Tibial artery (tissue), 4 donors: ENCODE measurements around the gene RASA4.
"Not testable (repeated sequence)": the region's sequence is repeated elsewhere in the genome, so short reads cannot be mapped to it uniquely, and the experiment has no call there.

ENCODE experiments used
- DNase-seq, 2 donors: peaks; one replicate each; pipeline ENCODE4 v3.0.0-alpha.2; 2019
- H3K27ac ChIP-seq, 2 donors: fragments of 200-600 bp; sonication (generic) in 1 of 2; 1 replicate in 1 of 2; 2 replicates in 1 of 2; pipeline ENCODE4 v1.5.1; 2018 to 2019; ENCODE audit warnings: mild to moderate bottlenecking in 1 of 2
- H3K27me3 ChIP-seq, 2 donors: fragments of 200-600 bp; sonication (generic) in 1 of 2; one replicate each; pipeline versions ENCODE4 v1.5.1 to v1.6.0; 2016 to 2019
- H3K36me3 ChIP-seq, 3 donors: fragments of 200-600 bp; sonication (generic) in 2 of 3; one replicate each; pipeline ENCODE4 v1.5.1; 2016 to 2019; ENCODE audit warnings: mild to moderate bottlenecking in 2 of 3
- H3K4me1 ChIP-seq, 4 donors: fragments of 200-600 bp; sonication (generic) in 2 of 4; 1 replicate in 3 of 4; 2 replicates in 1 of 4; pipeline ENCODE4 v1.5.1; 2016 to 2019
- H3K4me3 ChIP-seq, 2 donors: fragments of 200-600 bp; sonication (generic) in 1 of 2; 1 replicate in 1 of 2; 2 replicates in 1 of 2; pipeline ENCODE4 v1.5.1; 2018 to 2019; ENCODE audit warnings: mild to moderate bottlenecking in 2 of 2
- H3K9me3 ChIP-seq, 3 donors: fragments of 200-600 bp; sonication (generic) in 1 of 3; one replicate each; pipeline ENCODE4 v1.5.1; 2016 to 2019
- intact Hi-C: fragments of 100-400 bp; cut with DNase I; formaldehyde crosslinking; loops from one replicate; pipeline ENCODE4 v1.15.0; 2023; ENCODE audit warnings: low total_unique reads

RASA4 gene

DNA sequence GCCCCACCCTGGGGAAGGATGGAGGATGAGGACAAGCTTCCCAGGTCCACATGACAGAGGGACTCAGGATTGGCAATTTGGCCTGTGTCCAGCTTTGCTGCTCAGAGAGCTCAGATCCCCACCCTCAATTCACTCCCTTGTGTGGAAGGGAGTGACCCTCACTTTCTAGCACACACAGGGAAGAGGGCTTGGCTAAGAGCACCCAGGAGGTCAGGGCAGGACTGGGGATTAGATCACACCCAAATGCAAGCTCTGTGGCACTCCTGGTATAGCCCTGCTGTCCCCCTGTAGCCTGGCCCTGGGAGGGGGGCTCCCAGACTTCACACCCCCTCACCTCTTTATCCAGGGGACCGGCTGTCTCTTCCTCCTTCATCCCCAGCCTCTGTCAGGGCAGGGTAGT is 72.2 kb downstream of the RASA4 start:
- intact Hi-C loops, DNase-seq, H3K36me3 ChIP-seq, H3K4me1 ChIP-seq, H3K27ac ChIP-seq, H3K4me3 ChIP-seq, H3K9me3 ChIP-seq, H3K27me3 ChIP-seq: not testable (repeated sequence)

DNA sequence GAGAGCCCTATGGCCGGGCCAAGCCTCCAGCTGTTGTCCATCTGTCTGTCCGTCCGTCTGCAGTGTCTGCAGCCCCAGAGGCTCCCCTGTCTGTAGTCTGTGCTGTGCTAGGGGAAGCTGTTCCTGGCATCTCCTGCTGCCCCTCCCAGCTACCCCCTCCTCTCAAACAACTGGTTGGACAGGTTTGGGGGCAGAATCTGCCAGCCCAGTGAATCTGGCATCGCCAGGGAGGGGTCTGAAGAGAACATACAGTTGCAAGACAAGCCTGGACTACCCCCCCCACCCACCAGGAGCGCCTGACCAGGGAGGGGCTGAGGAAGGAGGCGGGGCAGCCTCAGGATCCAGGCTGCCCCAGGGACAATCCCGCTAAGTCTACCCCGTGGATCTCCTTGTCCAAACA is 73.0 kb downstream of the RASA4 start, which contains the start of gene UPK3BL2:
UPK3BL2 (minus strand) TSS at position 101 of the 400 bp plus-strand sequence; CDS start at position 41, 60 bp downstream.
- intact Hi-C loops, H3K4me1 ChIP-seq, H3K27ac ChIP-seq, H3K9me3 ChIP-seq, DNase-seq, H3K36me3 ChIP-seq, H3K27me3 ChIP-seq, H3K4me3 ChIP-seq: not testable (repeated sequence)

- H3K4me3 ChIP-seq, H3K9me3 ChIP-seq, H3K27me3 ChIP-seq, H3K4me1 ChIP-seq, H3K27ac ChIP-seq, H3K36me3 ChIP-seq, intact Hi-C loops: not testable (repeated sequence)
- peak in 1 of 2 donors; percentile 17 for DNase-seq
Measured at GRCh38 chr7:102542771-102543170, 73.8 kb downstream of the RASA4 start.

GRCh38 chr7:102542083-102542482 is 74.5 kb downstream of the RASA4 start:
- DNase-seq, intact Hi-C loops, H3K27ac ChIP-seq, H3K9me3 ChIP-seq, H3K27me3 ChIP-seq, H3K4me3 ChIP-seq, H3K4me1 ChIP-seq, H3K36me3 ChIP-seq: not testable (repeated sequence)

GRCh38 chr7:102540604-102541003 is 76.0 kb downstream of the RASA4 start:
- H3K9me3 ChIP-seq, intact Hi-C loops, H3K27me3 ChIP-seq, H3K27ac ChIP-seq, H3K4me1 ChIP-seq, H3K4me3 ChIP-seq, H3K36me3 ChIP-seq: not testable (repeated sequence)
- peak in 1 of 2 donors; percentile 10 for DNase-seq

DNA sequence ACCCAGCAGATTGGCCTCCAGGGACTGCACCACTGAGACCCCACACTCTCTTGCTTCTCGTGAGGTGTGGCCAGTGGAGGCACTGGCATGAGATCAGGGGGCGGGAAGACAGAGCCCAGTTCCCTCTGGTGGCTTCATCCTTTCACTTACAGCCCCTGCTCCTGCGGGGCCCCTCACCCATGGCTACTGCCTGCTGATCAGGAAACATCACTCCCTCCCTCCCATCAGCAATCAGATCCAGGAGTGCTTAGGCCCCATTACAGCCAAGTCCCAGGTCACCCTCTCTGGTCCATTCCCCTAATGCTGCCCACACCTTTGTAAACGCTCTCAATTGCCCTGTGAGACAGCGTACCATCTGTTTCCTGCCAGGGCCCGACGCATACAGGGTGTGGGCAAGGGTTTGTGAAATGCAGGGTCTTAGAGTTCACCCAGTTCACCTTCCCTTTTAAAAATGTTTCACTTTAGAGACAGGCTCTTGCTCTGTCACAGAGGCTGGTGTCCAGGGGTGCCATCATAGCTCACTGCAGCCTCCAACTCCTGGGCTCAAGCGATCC is 81.4 kb downstream of the RASA4 start:
- intact Hi-C loops, DNase-seq, H3K4me1 ChIP-seq, H3K9me3 ChIP-seq, H3K36me3 ChIP-seq, H3K27me3 ChIP-seq, H3K4me3 ChIP-seq, H3K27ac ChIP-seq: not testable (repeated sequence)

DNA sequence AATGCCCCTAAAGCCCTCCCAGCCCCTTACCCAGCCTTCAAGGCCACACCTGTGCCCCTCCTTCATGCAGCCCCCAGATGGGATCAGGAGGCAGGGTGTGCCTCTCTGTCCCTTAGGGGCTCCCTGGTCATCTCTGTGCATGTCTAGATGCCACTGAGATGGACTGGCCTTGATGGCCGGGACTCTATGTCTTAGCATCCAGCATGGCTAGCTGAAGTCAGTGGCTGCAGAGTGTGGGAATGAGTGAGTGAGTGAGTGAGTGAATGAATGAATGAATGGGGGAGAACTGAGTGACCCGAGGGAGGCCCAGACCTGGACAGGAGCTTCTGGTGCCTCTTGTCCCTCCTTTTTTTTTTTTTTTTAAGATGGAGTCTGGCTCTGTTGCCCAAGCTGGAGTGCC is 84.4 kb downstream of the RASA4 start:
- intact Hi-C loops, H3K27me3 ChIP-seq, DNase-seq, H3K36me3 ChIP-seq, H3K27ac ChIP-seq, H3K4me1 ChIP-seq, H3K4me3 ChIP-seq, H3K9me3 ChIP-seq: not testable (repeated sequence)

DNA sequence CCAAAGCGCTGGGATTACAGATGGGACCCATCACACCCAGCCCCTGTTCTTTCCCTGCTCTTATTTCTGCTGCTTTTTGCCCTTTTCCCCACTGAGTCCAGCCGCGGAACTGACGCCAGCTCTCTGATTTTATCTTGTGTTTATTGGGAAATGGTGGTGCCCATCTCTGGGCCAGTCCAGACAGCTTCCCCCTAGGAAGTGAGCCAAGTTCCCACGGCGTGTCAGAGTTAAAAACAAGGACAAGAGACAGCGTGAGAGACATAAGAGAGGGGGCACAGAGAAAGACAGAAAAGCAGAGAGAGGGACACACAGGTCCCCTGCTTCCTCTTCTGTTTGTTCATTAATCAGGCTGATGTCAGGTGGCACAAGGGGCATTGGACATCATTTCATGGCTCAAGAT is 85.0 kb downstream of the RASA4 start:
- H3K4me1 ChIP-seq, H3K27me3 ChIP-seq, H3K36me3 ChIP-seq, intact Hi-C loops, H3K9me3 ChIP-seq, H3K4me3 ChIP-seq, H3K27ac ChIP-seq: not testable (repeated sequence)
- peak in 1 of 2 donors; percentile 24 for DNase-seq

- H3K4me1 ChIP-seq, H3K36me3 ChIP-seq, intact Hi-C loops, H3K4me3 ChIP-seq, H3K9me3 ChIP-seq, H3K27me3 ChIP-seq, H3K27ac ChIP-seq: not testable (repeated sequence)
- DNase-seq: peak in 1 of 2 donors; percentile 5
Measured at GRCh38 chr7:102527822-102528793, 88.4 kb downstream of the RASA4 start.

GRCh38 chr7:102527182-102527581 is 89.4 kb downstream of the RASA4 start:
- H3K27ac ChIP-seq, DNase-seq, H3K27me3 ChIP-seq, H3K4me1 ChIP-seq, H3K9me3 ChIP-seq, intact Hi-C loops, H3K36me3 ChIP-seq, H3K4me3 ChIP-seq: not testable (repeated sequence)

DNA sequence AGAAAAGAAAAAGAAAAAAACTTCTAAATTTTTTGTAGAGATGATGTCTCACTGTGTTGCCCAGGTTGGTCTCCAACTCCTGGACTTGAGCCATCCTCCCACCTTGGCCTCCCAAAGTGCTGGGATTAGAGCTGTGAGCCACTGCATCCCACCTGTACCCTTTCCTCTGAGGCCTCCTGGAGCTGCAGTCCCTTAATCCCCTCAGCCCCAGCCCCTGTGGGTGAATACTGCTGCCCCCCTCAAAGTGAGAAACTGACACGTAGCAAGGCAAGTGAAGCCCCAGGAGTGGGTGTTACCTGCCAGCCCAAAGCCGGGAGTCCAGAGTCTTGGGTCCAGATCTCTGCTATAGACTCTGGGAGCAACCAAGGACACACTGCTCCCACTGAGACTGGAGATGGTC is 91.8 kb downstream of the RASA4 start:
- peak in 1 of 2 donors; percentile 3 for DNase-seq
- H3K4me1 ChIP-seq, intact Hi-C loops: not testable (repeated sequence)

More for the DNA sequence above, 91.8 kb downstream of the RASA4 start:
- H3K27me3 ChIP-seq, H3K9me3 ChIP-seq, H3K36me3 ChIP-seq, H3K4me3 ChIP-seq, H3K27ac ChIP-seq: not testable (repeated sequence)
